Measurements from ENCODE around the gene ALS2CL. TPM values are rescaled to one million over a fixed set of nuclear protein-coding genes. Genes with fewer than 3 reads are reported as not detected.
"Not testable (repeated sequence)": the region's sequence is repeated elsewhere in the genome, so short reads cannot be mapped to it uniquely, and the experiment has no call there.

Gene ALS2CL, protein sequence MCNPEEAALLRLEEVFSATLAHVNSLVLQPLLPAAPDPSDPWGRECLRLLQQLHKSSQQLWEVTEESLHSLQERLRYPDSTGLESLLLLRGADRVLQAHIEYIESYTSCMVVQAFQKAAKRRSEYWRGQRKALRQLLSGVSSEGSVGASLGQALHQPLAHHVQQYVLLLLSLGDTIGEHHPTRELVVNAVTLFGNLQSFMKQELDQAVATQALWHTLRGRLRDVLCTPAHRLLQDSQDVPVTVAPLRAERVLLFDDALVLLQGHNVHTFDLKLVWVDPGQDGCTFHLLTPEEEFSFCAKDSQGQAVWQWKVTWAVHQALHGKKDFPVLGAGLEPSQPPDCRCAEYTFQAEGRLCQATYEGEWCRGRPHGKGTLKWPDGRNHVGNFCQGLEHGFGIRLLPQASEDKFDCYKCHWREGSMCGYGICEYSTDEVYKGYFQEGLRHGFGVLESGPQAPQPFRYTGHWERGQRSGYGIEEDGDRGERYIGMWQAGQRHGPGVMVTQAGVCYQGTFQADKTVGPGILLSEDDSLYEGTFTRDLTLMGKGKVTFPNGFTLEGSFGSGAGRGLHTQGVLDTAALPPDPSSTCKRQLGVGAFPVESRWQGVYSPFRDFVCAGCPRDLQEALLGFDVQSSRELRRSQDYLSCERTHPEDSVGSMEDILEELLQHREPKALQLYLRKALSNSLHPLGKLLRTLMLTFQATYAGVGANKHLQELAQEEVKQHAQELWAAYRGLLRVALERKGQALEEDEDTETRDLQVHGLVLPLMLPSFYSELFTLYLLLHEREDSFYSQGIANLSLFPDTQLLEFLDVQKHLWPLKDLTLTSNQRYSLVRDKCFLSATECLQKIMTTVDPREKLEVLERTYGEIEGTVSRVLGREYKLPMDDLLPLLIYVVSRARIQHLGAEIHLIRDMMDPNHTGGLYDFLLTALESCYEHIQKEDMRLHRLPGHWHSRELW
- 1 to 10 TPM; 1.3 to 1.5 (median 1.4) TPM for total RNA-seq

DNA sequence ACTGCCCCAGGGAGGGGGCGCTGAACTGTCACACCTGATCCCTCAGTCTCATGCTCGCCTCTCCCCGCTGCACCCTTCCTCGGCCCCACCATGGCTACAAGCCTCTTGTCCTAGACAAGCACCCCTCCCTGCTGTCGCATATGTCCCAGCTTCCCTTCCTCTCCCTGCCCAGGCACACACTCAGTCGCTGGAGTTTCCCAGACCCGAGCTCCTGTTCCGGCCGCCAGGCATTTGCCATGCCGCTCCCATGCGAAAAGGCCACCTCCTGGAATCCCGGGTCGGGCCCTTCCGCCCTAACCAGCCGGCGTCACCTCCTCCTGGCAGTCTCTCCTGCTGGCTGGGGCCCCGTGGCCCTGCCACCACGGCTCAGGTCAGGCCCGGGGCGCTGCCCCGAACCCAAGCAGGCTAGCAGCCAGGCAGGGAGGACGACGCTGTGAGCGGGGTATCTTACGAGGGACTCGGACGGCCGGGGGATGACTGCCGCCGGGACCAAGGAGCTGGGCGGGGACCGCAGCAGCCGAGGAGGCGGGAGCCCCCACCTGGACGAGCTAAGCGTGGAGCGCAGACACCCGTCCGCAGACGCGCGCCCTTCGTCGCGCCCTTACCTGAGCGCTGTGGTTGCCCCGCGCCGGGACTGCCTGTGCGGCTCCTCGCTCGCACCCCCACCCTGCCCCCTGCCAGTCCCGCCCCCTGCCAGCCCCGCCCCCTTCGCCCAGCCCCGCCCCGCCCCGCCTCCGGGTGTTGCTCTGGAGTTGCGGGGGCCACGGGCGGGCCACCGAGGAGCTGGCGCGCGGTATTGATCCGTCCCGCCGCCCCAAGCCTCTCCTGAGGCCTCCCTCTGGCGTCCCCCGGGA, at the start of gene ALS2CL:
ALS2CL (minus strand) TSS at position 642 of the 854 bp plus-strand sequence. CDS start 4,239 bp downstream, outside the sequence.
- peak; percentile 66 for DNase-seq
- Mint-ChIP-seq H3K36me3 (ENCODE audit: insufficient read depth) (no peaks in the 10 kb centered on the region), H3K9me3 (no peaks in the 10 kb centered on the region), H3K27me3 (ENCODE audit: low read depth) (no peaks in the 10 kb centered on the region), H3K4me3 (peak within 1 kb of the TSS; percentile 77), H3K4me1 (ENCODE audit: low read depth) (peaks cover 62% of the 10 kb centered on the region)
- peak; percentile 72 to 73 for ATAC-seq

DNA sequence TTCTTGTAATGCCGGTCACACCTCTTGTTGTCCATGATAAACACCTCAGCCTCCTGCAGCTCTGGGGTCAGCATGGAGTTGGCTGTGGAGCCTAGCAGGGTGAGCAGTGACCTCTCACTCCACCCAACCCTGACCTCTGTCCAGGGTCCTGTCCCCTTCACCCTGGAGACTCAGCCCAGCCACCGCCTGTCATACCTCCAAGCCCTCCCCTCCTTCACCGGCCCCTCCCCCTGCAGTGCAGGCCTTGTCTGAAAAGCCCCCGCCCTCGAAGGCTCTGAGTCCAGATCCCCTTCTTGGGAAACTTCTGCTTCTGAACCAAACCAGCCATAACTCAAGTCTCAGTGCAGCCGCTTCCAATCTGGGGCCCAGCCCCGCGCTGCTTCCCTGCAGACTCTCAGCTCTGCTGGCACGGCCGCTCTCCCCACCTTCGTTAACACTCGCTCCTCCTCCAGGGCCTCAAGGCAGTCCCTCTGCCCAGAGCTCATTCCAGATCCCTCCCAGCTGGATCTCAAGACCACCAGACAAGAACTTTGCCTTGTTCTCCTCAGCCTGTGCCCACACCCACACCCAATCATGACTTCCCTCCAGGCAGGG, 49.6 kb upstream of the ALS2CL start:
- DNase-seq, result no peak
- Mint-ChIP-seq H3K27me3 (ENCODE audit: low read depth) (peaks cover 8% of the 10 kb centered on the region), H3K36me3 (ENCODE audit: insufficient read depth) (no peaks in the 10 kb centered on the region), H3K4me1 (ENCODE audit: low read depth) (no peaks in the 10 kb centered on the region), H3K9me3 (no peaks in the 10 kb centered on the region), H3K4me3 (no peak overlapping the region)
- no peak for ATAC-seq

DNA sequence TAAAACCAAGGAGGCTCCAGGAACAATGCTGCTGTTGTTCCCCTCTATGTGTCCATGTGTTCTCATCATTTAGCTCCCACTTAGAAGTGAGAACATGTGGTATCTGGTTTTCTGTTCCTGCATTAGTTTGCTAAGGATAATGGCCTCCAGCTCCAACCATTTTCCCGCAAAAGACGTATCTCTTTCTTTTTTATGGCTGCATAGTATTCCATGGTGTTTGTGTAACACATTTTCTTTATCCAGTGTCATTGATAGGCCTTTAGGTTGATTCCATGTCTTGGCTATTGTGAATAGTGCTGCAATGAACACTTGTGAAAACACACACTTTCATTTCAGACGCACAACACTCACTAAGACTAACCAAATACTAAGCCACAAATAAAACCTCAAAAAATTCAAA, 46.1 kb upstream of the ALS2CL start:
- not testable (repeated sequence) for H3K36me3 Mint-ChIP-seq (ENCODE audit: insufficient read depth); H3K4me3 Mint-ChIP-seq; H3K4me1 Mint-ChIP-seq (ENCODE audit: low read depth); ATAC-seq; H3K9me3 Mint-ChIP-seq; DNase-seq
- H3K27me3 Mint-ChIP-seq (ENCODE audit: low read depth), result peaks cover 13% of the 10 kb centered on the region

DNA sequence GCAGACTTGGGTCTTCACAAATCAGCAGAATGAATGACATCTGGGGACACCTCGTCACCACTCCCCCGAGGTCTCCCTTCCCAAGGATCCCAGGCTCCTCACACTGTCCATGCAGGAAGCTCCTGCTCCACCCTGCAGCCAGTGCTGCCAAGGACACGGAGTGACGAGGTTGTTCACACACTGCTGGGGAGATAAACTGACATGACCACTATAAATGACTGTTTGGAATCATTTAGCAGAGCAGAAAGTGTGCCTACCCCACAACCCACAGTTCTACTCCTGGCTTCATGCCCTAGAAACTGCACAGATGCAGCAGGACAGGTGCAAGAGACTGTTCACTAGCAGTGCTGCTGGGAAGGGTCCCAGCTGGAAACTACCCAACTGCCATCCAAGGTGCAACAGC, 43.9 kb upstream of the ALS2CL start:
- no peak for ATAC-seq
- DNase-seq, result no peak
- Mint-ChIP-seq H3K27me3 (ENCODE audit: low read depth) (peaks cover 8% of the 10 kb centered on the region), H3K4me1 (ENCODE audit: low read depth) (no peaks in the 10 kb centered on the region), H3K36me3 (ENCODE audit: insufficient read depth) (no peaks in the 10 kb centered on the region), H3K4me3 (no peak overlapping the region), H3K9me3 (no peaks in the 10 kb centered on the region)

DNA sequence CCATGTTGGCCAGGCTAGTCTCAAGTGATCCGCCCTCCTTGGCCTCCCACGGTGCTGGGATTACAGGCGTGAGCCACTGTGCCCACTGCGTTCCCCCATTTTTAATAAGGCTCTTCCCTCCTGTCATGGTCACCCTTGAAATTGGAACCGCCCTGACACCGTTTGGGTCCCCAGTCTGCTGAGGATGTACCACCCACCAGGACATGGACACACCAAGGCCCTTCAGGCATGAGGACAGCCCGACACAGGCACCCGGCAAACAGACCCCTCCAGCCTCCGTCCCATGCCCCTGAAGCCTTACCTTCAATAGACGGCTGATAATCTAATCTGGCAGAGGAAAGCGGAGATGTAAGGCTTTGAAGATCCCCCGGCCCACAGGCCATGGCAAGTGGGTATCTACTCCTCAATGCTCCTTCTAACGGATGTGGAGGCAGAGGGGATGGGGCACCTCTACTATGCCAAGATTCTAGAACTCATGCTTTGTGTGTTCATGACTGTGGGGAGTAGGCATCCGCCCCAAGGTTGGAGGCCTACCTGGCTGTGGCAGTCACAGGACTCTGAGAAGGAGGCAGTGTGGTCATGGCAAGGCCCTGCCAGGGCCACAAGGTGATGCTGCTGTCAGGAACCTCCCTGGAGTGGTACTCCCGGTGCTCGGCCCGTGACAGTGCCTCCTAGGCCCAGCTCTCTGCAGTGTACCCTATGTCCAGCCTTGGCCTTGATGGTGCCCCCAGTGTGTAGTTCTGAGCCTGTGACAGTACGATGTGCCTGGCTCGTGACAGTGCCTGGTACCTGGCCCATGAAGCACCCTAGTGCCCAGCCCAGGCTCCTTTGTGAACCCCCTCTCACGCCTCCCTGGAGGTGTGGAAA, 42.8 kb upstream of the ALS2CL start:
- no peak for ATAC-seq
- H3K36me3 Mint-ChIP-seq (ENCODE audit: insufficient read depth), result no peaks in the 10 kb centered on the region
- peaks cover 10% of the 10 kb centered on the region for H3K27me3 Mint-ChIP-seq (ENCODE audit: low read depth)

DNA sequence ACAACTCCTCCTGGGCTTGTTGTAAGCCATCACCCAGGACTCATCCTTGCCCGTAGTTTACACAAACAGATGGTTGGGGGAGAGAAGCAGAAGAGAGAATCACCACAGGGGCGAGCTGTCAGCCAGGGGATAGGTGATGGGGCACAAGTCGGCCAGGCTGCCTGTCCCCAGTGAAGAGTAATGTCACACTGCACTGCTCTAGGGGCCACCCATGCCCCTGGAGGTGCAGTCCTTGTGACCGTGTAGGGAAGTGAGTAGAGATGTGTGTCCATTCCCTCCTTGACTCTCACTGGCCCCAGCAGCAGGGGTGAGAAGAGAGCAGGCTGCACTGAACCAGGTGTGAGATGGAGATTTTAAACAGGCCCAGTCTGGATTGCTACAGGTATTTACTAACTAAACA, 41.3 kb upstream of the ALS2CL start:
- ATAC-seq (no peak), DNase-seq (no peak)
- Mint-ChIP-seq H3K4me1 (ENCODE audit: low read depth) (no peaks in the 10 kb centered on the region), H3K36me3 (ENCODE audit: insufficient read depth) (no peaks in the 10 kb centered on the region), H3K27me3 (ENCODE audit: low read depth) (peaks cover 10% of the 10 kb centered on the region), H3K9me3 (no peaks in the 10 kb centered on the region), H3K4me3 (no peak overlapping the region)

More for the DNA sequence above, 42.8 kb upstream of the ALS2CL start:
- Mint-ChIP-seq H3K9me3 (no peaks in the 10 kb centered on the region), H3K4me1 (ENCODE audit: low read depth) (no peaks in the 10 kb centered on the region), H3K4me3 (no peak overlapping the region)
- DNase-seq, result no peak

DNA sequence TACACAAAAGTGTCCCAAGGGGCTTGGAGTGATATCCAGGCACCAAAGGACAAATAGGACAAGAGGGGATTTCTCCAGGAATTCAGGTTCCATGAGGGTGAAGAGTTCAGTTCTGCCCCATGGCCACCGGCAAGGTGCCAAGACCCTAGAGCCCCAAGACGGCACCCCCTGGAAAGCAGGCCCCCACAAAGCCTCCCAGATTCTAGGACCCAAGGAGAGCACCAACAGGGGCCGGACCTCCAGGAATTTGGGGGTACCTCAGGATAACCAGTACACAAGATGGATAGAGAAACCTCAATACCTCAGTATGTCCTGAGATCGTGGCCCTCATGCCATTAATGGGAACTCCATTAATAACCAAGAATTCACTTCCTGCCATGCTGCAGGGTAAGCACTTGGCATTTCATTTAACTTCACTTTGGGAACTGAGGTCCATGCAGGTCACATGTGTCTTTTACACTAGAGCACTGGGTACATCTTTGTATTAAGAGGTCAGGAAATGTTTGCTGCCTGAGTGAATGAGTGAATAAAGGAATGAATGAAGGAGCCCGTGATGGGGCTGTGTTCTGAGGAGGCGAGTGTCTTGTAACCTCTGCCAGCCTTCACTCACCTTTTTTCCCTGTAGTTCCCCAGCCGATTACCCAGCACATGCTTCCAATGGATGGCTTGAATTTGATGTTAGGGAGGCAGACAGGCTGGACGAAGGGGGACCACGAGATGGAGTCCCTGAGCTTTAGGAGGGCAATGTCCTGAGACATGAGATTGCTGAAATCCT, 39.7 kb upstream of the ALS2CL start:
- H3K36me3 Mint-ChIP-seq (ENCODE audit: insufficient read depth), result no peaks in the 10 kb centered on the region
- H3K4me3 Mint-ChIP-seq, result no peak overlapping the region
- ATAC-seq (no peak), DNase-seq (no peak)
- no peaks in the 10 kb centered on the region for H3K9me3 Mint-ChIP-seq
- peaks cover 12% of the 10 kb centered on the region for H3K27me3 Mint-ChIP-seq (ENCODE audit: low read depth)
- H3K4me1 Mint-ChIP-seq (ENCODE audit: low read depth), result no peaks in the 10 kb centered on the region

DNA sequence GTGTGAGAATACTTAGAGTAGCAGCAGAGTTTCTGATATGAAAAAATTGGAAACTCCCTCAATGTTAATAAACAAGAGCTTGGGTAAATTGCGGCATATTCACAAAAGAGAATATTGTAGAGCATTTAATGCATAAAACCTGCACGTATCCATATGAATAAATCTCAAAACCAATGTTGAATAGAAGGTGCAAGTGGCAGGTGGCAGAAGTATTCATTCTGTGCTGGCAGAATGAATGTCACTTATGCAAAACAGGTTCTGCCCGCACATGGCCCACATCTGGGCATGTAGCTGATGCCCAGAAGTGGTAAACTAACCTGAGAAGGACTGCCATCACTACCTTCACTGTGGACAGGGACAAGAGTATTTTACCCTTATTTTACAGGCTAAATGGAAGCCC, 38.3 kb upstream of the ALS2CL start:
- Mint-ChIP-seq H3K27me3 (ENCODE audit: low read depth) (peaks cover 9% of the 10 kb centered on the region), H3K4me3 (no peak overlapping the region), H3K4me1 (ENCODE audit: low read depth) (no peaks in the 10 kb centered on the region), H3K9me3 (no peaks in the 10 kb centered on the region), H3K36me3 (ENCODE audit: insufficient read depth) (no peaks in the 10 kb centered on the region)
- ATAC-seq (no peak), DNase-seq (no peak)

DNA sequence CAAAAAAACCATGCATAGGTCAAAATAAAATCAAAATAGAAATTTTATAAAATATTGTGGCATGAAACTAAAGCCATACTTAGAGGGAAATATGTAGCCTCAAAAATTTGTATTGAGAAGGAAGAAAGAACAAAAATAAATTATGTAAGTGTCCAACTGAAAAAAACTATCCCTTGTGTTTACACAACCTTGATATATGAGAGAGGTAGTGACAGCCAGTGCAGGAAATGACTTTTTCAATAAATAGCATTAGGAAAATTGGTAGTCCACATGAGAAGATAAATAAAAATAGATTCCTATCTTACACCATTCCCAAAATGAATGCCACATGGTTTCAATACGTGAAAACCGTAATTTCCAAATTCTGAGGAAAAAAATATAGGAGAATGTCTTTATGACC, 37.3 kb upstream of the ALS2CL start:
- H3K36me3 Mint-ChIP-seq (ENCODE audit: insufficient read depth), result no peaks in the 10 kb centered on the region
- H3K4me1 Mint-ChIP-seq (ENCODE audit: low read depth), result no peaks in the 10 kb centered on the region
- ATAC-seq (no peak), DNase-seq (no peak)
- H3K4me3 Mint-ChIP-seq, result no peak overlapping the region
- no peaks in the 10 kb centered on the region for H3K9me3 Mint-ChIP-seq
- peaks cover 17% of the 10 kb centered on the region for H3K27me3 Mint-ChIP-seq (ENCODE audit: low read depth)

DNA sequence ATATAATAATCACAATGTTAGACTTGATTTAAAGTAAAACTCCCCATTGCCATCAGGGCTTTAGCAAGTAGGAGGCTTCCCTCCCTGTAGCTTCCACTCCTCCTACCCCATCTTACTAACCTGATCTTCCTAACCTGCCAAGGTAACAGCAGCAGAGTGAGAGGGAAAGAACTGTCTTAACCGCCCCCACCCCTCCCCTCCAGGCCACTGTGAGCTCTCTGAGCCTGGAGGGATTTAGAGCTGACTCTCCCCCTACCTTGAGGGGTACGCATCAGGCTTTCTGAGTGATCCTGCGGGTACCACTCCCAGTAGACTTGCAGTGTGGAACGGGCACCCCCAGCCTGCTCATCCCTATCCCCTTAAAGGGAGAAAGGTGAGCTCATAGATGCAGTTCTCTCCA, 35.6 kb upstream of the ALS2CL start:
- ATAC-seq, result no peak

DNA sequence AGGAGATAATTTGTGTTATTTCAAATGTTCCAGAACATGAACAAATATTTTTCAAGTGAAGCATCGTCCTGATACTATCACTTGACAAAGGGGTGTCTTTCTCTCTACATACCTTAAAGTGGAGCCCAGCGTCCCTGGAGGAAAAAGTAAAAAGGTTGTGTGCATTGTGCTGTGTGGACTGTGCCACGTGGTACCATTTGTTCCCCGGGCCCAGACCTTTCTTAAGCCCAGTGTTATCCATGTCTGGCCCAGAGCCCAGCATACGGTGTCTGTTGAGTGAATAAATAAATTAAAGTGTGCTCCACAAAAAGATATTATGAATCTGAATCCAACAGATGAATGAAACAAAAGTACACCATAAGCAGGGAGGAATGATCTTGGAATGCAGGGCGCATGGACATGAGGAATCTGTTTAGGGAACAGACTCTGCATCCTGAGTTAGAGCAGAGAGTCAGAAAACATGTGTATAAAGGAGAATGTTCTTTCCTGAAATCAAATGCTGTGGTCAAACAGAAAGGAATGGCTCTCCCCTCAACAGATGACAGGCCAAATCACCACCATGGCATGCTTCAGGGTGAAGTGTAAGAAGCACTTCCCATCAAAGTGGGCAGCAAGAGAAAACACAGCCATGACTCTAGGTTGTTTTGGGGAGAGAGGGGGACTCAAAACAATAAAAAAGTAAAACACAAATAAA, 32.3 kb upstream of the ALS2CL start:
- Mint-ChIP-seq H3K27me3 (ENCODE audit: low read depth) (peaks cover 14% of the 10 kb centered on the region), H3K36me3 (ENCODE audit: insufficient read depth) (no peaks in the 10 kb centered on the region), H3K9me3 (no peaks in the 10 kb centered on the region), H3K4me3 (no peak overlapping the region), H3K4me1 (ENCODE audit: low read depth) (peaks cover 3% of the 10 kb centered on the region)
- no peak for ATAC-seq
- no peak for DNase-seq

More for the DNA sequence above, 35.6 kb upstream of the ALS2CL start:
- no peaks in the 10 kb centered on the region for H3K36me3 Mint-ChIP-seq (ENCODE audit: insufficient read depth)
- DNase-seq, result no peak
- H3K27me3 Mint-ChIP-seq (ENCODE audit: low read depth), result peaks cover 14% of the 10 kb centered on the region
- no peak overlapping the region for H3K4me3 Mint-ChIP-seq
- H3K4me1 Mint-ChIP-seq (ENCODE audit: low read depth), result no peaks in the 10 kb centered on the region
- no peaks in the 10 kb centered on the region for H3K9me3 Mint-ChIP-seq

DNA sequence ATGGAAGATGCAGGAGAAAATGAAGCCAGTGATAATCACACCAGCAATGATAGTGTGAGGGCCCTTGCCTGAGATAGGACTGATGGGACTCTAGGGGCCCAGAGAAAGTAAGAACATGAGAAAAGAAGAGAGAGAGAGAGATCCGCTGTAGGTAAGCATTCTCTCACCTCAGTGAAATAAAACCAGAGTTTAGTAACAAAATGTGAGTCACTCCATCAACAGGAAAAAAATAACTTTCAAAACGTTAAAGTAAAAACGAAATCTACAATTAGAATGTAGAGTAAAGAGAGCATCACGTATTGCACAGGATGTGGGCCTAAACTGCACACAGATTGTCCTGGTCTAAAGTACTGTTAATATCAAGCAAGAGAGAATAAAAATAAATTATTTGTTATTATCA, 30.9 kb upstream of the ALS2CL start:
- Mint-ChIP-seq H3K4me3 (no peak overlapping the region), H3K36me3 (ENCODE audit: insufficient read depth) (no peaks in the 10 kb centered on the region), H3K27me3 (ENCODE audit: low read depth) (peaks cover 13% of the 10 kb centered on the region), H3K9me3 (no peaks in the 10 kb centered on the region), H3K4me1 (ENCODE audit: low read depth) (peaks cover 3% of the 10 kb centered on the region)
- DNase-seq (no peak), ATAC-seq (peak in 1 of 2 donors; percentile 46)
